Inflammatory macrophage (primary cell): ENCODE results near the gene TBC1D22A.

Source experiments
- DNase-seq, 2 donors: peaks; one replicate each; pipeline ENCODE4 v3.0.0-alpha.2; 2020 to 2022

Gene TBC1D22A

GRCh38 chr22:46935506-46936377 is 173.3 kb downstream of the TBC1D22A start:
- peak; percentile 72 to 80 for DNase-seq

GRCh38 chr22:46936378-46936903 is 174.0 kb downstream of the TBC1D22A start:
- DNase-seq: no peak

GRCh38 chr22:46937185-46937584 is 174.7 kb downstream of the TBC1D22A start:
- DNase-seq: no peak

- DNase-seq: no peak
Measured at GRCh38 chr22:46937939-46938338, 175.5 kb downstream of the TBC1D22A start.

DNA sequence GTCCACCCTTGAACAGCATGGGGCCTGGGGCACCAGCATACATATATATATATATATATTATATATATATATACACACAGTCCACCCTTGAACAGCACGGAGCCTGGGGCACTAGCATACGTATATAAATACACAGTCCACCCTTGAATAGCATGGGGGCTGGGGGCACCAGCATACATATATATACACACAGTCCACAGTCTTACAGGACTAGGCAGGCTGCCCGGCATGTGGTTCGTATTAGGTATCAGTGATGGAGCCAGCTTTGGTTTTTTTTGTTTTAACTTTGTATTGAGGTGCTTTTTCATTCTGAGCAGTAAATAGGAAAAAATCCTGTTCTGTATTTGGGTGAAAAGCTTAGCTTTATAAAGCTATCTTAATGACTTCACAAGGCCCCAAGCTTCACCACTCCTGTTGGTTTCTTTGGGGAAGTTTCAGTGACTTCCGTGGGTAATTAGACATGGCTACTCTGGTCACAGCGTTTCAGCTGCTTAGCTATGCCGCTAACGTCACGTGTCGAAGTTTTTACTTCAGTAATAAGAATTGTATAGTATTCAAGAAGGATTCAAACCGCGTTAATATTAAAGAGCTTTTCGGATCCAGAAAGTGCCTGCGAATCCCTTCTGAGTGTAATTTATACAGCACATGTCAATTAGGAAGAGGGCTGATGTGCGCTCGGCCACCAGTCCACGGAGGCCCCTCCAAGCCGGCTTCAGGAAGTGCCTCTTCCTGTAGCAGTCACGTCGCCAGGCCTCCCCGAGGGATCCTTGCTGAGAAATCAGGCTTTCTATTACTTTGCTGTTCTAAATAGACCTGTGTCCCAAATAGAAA is 179.7 kb downstream of the TBC1D22A start:
- DNase-seq: peak; percentile 62 to 65

- DNase-seq: peak; percentile 80 to 90
Measured at GRCh38 chr22:46942799-46943785, 180.6 kb downstream of the TBC1D22A start.

DNA sequence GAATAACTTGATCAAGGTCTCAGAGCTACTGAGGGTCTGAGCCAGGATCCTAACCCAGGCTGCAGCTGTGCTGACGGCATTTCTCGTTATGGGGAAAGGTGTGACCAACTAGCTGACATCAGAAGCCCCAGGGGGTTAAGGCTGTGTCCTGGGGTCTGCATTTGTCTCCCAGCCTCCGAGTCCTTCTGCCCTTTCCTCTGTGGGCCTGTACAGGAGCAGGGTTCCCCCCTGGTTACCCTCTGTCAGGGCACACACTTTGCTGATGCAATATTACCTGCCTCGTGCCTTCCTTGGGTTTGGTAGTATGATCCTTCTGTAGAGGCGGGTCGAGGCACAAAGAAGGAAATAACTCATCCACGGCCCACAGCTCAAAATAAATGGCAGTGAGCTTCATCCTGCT is 183.0 kb downstream of the TBC1D22A start:
- DNase-seq: no peak

DNA sequence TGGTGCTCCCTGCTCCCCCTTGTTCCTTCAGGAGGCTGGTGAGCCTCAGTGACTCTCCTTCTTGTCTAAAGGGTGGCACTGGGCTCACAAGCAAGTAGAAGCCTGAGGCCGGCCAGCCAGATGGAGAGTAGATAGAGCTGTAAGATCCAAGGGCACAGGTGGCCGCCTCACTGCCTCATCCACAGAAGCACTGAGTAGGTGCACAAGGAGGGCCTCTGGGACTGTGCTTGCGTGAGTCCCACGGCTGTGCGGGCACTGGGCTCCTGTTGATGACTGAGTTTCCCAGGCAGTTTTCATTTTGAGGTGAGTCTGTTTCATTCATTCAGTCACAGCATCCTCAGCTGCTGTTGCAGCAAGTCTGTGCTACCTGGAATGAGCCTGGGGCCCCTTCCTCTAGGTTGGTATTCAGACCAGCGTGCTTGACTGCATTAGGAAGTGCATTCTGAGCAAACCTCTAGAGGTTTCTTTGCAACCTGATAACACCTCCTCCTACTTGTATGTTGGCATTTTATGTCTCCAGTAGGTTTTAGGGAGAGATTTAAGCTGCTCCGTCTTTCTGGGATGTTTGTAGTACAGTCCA is 184.0 kb downstream of the TBC1D22A start:
- DNase-seq: no peak

- DNase-seq: no peak
Measured at GRCh38 chr22:46947516-46948257, 185.2 kb downstream of the TBC1D22A start.

DNA sequence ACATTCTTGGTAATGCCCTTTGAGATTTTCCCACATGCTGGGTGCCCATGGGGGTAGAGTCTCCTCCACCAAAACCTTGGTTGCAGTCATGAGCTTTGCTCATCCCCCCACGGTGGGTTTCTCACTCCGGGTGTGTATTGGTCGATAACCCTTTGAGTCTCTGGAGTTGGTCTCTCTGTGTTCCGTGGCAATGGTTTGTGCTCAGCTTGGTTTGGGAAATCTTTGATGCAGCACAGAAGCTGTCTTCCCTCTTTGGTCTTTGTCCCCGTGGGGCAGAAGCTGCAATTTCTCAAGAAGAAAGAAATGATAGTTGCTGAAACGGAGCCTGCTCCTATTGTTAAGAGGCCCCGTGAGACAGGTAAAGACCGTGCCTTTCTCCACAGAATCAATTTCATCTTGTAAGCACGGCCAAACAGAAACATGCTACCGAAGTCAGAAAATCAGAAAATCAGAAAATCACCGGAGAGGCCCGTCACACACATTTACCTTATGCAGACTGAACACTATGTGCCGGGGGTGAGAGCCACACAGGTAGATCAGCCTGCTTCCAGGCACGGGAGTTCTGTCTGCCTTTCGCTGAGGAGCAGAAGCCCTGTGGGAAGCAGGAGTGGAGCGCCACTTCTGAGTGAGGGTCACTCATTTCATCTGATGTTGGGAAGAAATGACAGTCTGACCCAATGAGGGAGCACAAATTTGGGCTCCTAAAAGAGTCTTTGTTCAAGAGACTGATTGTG is 186.1 kb downstream of the TBC1D22A start:
- DNase-seq: no peak

DNA sequence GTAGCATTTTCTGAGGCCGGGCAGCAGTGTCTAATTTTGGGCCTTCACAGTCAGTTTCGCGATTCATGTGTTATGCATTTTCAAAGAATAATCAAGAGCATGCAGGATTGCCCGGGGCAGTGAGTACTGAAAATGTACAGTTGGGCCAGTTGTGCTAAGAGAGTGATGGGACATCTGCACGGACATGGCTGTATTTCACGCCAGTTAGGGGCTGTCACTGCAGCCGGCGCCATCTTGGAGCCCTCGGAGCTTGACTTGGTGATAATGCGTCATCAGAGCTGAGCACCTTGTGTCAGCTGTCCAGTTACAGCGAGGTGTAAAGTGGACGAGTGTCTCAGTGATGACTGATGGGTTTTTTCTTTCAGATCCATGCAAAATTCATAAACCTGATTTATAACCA is 188.9 kb downstream of the TBC1D22A start:
- DNase-seq: no peak

DNA sequence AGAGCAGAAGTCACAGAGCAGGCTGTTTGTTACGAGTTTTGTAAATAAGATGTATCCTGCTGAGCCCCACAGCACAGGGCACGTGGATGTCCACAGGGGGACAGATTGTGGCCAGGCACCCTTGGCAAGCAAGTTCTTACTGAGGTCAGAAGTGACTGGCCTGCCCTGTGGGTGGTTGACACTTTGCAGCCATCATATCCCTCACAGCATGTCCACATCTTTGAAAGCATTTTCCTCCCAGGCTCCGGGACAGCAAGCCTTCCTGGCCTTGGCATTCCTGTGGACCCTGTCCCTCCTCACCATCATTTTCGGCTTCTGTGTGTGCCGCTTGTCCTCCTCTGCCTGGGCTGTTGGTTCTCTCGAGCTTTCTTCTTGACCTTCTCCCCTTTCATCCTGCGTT is 189.5 kb downstream of the TBC1D22A start:
- no peak for DNase-seq

- no peak for DNase-seq
Measured at GRCh38 chr22:46953968-46954765, 191.7 kb downstream of the TBC1D22A start.

- DNase-seq: no peak
Measured at GRCh38 chr22:46954781-46955180, 192.3 kb downstream of the TBC1D22A start.

DNA sequence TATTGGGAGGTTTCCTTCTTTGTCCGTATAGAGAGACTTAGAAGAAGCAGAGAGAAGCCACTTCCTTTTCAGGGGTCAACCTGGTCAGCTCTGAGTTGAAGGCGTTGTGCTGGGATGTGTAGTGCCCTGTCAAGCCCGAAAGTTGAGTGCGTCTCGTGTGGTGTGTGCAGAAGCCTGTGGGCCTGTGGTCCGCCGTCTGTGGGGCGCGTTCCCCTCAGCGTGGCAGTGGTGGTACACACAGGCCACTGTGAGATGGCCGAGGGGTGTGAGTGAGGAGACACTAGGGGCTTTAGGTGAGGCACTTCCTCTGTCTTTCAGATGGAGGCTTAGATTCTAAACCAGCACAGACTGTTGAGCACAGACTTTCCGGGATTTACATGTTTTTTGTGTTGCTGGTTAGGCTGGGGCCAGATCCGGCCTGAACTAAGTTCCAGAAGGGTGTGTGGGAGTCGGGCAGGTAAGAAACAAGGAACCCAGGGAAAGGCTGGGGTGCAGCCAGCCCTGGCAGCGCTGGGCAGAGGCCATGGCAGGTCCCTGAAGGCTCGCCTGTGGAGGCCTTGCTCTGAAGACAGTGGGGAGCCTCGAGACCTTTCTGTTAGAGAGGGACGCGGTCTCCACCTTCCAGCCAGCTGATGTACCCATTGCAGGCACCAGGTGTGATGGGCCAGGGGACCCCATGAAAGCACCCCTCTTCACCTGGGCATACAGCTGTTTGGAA is 194.2 kb downstream of the TBC1D22A start:
- DNase-seq: no peak

DNA sequence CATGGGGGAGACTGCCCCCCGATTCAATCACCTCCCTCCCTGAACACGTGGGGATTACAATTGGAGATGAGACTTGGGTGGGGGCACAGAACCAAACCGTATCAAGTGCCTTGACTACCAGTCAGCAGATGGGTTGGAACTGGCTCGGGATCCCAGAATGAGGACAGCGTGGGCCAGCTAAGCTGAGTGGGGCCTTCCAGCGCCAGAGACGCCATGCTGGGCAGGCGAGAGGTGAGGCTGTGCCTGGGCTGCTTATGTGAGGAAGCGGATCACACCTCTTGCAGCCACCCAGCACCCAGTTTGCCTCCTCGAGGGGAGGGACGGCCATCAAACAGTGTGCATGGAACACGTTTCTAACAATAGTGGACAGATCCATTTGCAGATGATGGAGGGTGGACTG is 195.1 kb downstream of the TBC1D22A start:
- no peak for DNase-seq

- DNase-seq: no peak
Measured at GRCh38 chr22:46958191-46958590, 195.7 kb downstream of the TBC1D22A start.

DNA sequence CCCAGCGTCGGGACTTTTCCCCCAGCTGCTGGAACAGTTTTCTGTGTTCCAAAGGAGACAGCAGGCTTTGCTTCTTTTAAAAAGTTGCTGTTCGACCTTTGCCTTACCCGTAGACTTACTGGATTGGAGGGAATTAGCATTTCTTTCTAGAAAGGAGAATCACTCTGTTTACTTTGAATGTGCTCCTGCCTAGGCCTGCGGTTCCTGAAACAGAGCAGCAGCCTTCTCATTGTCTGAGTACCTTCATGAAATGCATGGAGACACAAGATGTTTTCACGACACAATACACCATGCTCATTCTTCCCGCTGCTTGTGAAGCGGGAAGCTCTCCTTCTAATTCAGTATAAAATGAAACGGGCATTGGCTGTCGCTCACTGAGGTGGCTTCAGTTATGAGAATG is 196.2 kb downstream of the TBC1D22A start:
- DNase-seq: no peak

DNA sequence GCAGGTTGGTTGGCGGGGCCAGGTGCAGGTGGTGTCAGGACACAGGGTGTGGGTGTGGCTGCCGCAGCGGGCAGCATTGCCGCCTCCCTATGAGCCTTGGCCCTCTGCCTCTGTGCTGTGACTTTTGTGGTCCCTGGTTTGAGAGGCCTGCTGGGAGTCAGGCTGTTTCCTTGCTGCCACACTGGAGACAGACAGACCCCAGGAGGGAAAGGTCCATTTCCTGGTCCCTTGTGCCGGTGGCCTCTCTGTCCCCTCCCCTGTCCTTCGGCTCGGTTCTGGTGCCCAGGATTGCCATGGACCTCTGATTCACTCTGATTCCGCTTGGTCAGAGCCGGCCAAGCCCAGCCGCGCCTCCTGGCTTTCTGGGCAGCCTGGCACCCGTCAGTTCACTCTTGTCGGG is 196.9 kb downstream of the TBC1D22A start:
- DNase-seq: no peak
